K562 (cell line): Measurements from ENCODE around the gene NCOR2. TPM values are rescaled to one million over a fixed set of nuclear protein-coding genes. Genes with fewer than 3 reads are reported as not detected.
A peak's percentile ranks its signal among the peaks of the same experiment; 100 is the strongest.

Source experiments
- ARID1B ChIP-seq: fragments of 450-650 bp; IDR thresholded peaks from 2 replicates; pipeline ENCODE4 v1.6.1; 2016; ENCODE audit warnings: antibody characterized with exemption, mild to moderate bottlenecking, inconsistent platforms
- ARID2 ChIP-seq: fragments of 450-650 bp; IDR thresholded peaks from 2 replicates; pipeline ENCODE4 v1.6.1; 2017; ENCODE audit warnings: antibody characterized with exemption, mild to moderate bottlenecking
- GTF2A2 ChIP-seq: IDR thresholded peaks from 2 replicates; pipeline ENCODE4 v1.6.1; 2016; ENCODE audit warnings: mild to moderate bottlenecking, missing genetic modification characterization, missing compliant biosample characterization
- HDAC8 ChIP-seq: fragments of 450-650 bp; IDR thresholded peaks from 2 replicates; pipeline ENCODE4 v1.6.1; 2016; ENCODE audit warnings: mild to moderate bottlenecking, missing genetic modification characterization, moderate library complexity, missing compliant biosample characterization
- KLF16 ChIP-seq: IDR thresholded peaks from 2 replicates; pipeline ENCODE4 v1.6.1; 2016; ENCODE audit warnings: antibody characterized with exemption
- NCOA6 ChIP-seq: fragments of 450-650 bp; IDR thresholded peaks from 2 replicates; pipeline ENCODE4 v1.6.1; 2017; ENCODE audit warnings: mild to moderate bottlenecking
- PTTG1 ChIP-seq: fragments of 450-650 bp; IDR thresholded peaks from 2 replicates; pipeline ENCODE4 v1.6.1; 2016; ENCODE audit warnings: low read depth, mild to moderate bottlenecking, missing genetic modification characterization, missing compliant biosample characterization
- RAD51 ChIP-seq: fragments of 450-650 bp; IDR thresholded peaks from 2 replicates; pipeline ENCODE4 v1.7.1; 2016; ENCODE audit warnings: low read depth, mild to moderate bottlenecking, borderline replicate concordance
- SMAD4 ChIP-seq: fragments of 250-450 bp; sonication (Bioruptor Pico); conservative IDR thresholded peaks from 2 replicates; pipeline ENCODE4 v1.8.0; 2021; ENCODE audit warnings: inconsistent platforms, mild to moderate bottlenecking, moderate library complexity
- SNIP1 ChIP-seq: fragments of 450-650 bp; IDR thresholded peaks from 2 replicates; pipeline ENCODE4 v1.7.1; 2017; ENCODE audit warnings: low read depth, mild to moderate bottlenecking
- ZBTB7A ChIP-seq: IDR thresholded peaks from 2 replicates; pipeline ENCODE4 v1.6.1; 2011; ENCODE audit warnings: low read depth, mild to moderate bottlenecking, low read length, moderate library complexity, borderline replicate concordance; ENCODE audit not compliant: control insufficient read depth
- ZNF41 ChIP-seq: fragments of 250-450 bp; sonication (Bioruptor Pico); conservative IDR thresholded peaks from 2 replicates; pipeline ENCODE4 v1.4.0; 2020; ENCODE audit warnings: mild to moderate bottlenecking
- ZNF57 ChIP-seq: fragments of 450-650 bp; formaldehyde crosslinking; IDR thresholded peaks from 2 replicates; pipeline ENCODE4 v1.4.0; 2020; ENCODE audit warnings: mild to moderate bottlenecking, moderate library complexity
- ZNF780A ChIP-seq: fragments of 250-450 bp; sonication (Bioruptor Pico); IDR thresholded peaks from 2 replicates; pipeline ENCODE4 v1.5.0; 2021; ENCODE audit warnings: mild to moderate bottlenecking
- polyA plus RNA-seq, 8 experiments: library from polyadenylated mRNA; depleted of rRNA in 4 of 8; stranded (reverse) in 5 of 8; unstranded in 3 of 8; fragments of >200 nt; fragmentation: Nextera tagmentation in 2 of 8; fragmentation: Illumina TruSeq in 1 of 8; extraction: Ambion mirVana in 2 of 8; extraction: Trizol in 1 of 8; gene quantifications; 2 replicates each; pipeline versions ENCODE4 v1.2.1 to v1.2.3, GENCODE V29; 2011 to 2014; ENCODE audit warnings: inconsistent platforms in 1 of 8, missing spikeins in 1 of 8
- total RNA-seq, 7 experiments: library from RNA; depleted of rRNA in 6 of 7; stranded (reverse); fragments of >200 nt in 6 of 7; fragmentation: Illumina TruSeq in 2 of 7; extraction: Trizol in 2 of 7; gene quantifications; 2 replicates each; pipeline versions ENCODE4 v1.2.1 to v1.2.3, GENCODE V29; 2011 to 2021; ENCODE audit warnings: low replicate concordance in 1 of 7
- TF ChIP-seq, protein P1 (sequence below): sonication (generic); formaldehyde crosslinking; IDR thresholded peaks from 2 replicates; pipeline ENCODE4 v1.5.0; 2020; ENCODE audit warnings: missing genetic modification reagents
- TF ChIP-seq, protein P2 (sequence below): fragments of 250-450 bp; sonication (Bioruptor Pico); IDR thresholded peaks from 2 replicates; pipeline ENCODE4 v1.4.0; 2020; ENCODE audit warnings: borderline replicate concordance
- TF ChIP-seq, protein P3 (sequence below): sonication (generic); formaldehyde crosslinking; IDR thresholded peaks from 2 replicates; pipeline ENCODE4 v1.8.0; 2022; ENCODE audit warnings: mild to moderate bottlenecking, missing genetic modification reagents
- TF ChIP-seq, protein P4 (sequence below): fragments of 450-650 bp; formaldehyde crosslinking; IDR thresholded peaks from 2 replicates; pipeline ENCODE4 v1.4.0; 2022; ENCODE audit warnings: missing genetic modification characterization

NCOR2 gene
- total and polyA plus RNA-seq, 9 of the 15 experiments (the other 6 are each of a cell fraction or from before 2014, with no cell fraction given), result 0.18 to 126 (median 8.4) TPM

GRCh38 chr12:124616394-124617221 lies 49.2 kb upstream of the NCOR2 start (continued):
- TF ChIP-seq ZBTB7A (no peak), PTTG1 (tag) (peak; percentile 77), SMAD4 (CRISPR knock-in tag) (no peak), HDAC8 (0 out of 2 replicates have a peak, but pooled peaks have one; percentile 65), ZNF57 (CRISPR knock-in tag) (no peak), ZNF780A (CRISPR knock-in tag) (no peak), GTF2A2 (tag) (no peak), KLF16 (no peak), ARID1B (no peak), ARID2 (no peak), ZNF41 (CRISPR knock-in tag) (no peak), SNIP1 (no peak), NCOA6 (no peak), RAD51 (no peak)
- TF ChIP-seq, protein P1, sequence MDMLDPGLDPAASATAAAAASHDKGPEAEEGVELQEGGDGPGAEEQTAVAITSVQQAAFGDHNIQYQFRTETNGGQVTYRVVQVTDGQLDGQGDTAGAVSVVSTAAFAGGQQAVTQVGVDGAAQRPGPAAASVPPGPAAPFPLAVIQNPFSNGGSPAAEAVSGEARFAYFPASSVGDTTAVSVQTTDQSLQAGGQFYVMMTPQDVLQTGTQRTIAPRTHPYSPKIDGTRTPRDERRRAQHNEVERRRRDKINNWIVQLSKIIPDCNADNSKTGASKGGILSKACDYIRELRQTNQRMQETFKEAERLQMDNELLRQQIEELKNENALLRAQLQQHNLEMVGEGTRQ (CRISPR knock-in tag), result no peak
- TF ChIP-seq, protein P2, sequence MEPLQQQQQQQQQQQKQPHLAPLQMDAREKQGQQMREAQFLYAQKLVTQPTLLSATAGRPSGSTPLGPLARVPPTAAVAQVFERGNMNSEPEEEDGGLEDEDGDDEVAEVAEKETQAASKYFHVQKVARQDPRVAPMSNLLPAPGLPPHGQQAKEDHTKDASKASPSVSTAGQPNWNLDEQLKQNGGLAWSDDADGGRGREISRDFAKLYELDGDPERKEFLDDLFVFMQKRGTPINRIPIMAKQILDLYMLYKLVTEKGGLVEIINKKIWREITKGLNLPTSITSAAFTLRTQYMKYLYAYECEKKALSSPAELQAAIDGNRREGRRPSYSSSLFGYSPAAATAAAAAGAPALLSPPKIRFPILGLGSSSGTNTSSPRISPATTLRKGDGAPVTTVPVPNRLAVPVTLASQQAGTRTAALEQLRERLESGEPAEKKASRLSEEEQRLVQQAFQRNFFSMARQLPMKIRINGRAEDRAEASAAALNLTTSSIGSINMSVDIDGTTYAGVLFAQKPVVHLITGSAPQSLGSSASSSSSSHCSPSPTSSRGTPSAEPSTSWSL, result no peak
- TF ChIP-seq, protein P3, sequence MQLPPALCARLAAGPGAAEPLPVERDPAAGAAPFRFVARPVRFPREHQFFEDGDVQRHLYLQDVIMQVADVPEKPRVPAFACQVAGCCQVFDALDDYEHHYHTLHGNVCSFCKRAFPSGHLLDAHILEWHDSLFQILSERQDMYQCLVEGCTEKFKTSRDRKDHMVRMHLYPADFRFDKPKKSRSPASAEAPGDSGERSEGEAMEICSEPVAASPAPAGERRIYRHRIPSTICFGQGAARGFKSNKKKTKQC (CRISPR knock-in tag), result no peak
- TF ChIP-seq, protein P4, sequence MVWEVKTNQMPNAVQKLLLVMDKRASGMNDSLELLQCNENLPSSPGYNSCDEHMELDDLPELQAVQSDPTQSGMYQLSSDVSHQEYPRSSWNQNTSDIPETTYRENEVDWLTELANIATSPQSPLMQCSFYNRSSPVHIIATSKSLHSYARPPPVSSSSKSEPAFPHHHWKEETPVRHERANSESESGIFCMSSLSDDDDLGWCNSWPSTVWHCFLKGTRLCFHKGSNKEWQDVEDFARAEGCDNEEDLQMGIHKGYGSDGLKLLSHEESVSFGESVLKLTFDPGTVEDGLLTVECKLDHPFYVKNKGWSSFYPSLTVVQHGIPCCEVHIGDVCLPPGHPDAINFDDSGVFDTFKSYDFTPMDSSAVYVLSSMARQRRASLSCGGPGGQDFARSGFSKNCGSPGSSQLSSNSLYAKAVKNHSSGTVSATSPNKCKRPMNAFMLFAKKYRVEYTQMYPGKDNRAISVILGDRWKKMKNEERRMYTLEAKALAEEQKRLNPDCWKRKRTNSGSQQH, result no peak
- TF ChIP-seq, all 486 proteins: peak for 7
